Daoy (cell line): Measurements from ENCODE around the gene ACTN1. TPM values are rescaled to one million over a fixed set of nuclear protein-coding genes. Genes with fewer than 3 reads are reported as not detected.

Experiments
- DNase-seq: peaks from one replicate; pipeline ENCODE4 v3.0.0-alpha.2; 2015; ENCODE audit warnings: low read depth
- total RNA-seq: library from RNA; depleted of rRNA; stranded (reverse); fragments of >200 nt; shearing (Covaris generic); gene quantifications from 2 replicates; pipeline ENCODE4 v1.2.3, GENCODE V29; 2014

The ACTN1 gene
- total RNA-seq, 1 experiment from 2014 or later = 317 TPM

- peak; percentile 53 for DNase-seq
Observed at GRCh38 chr14:68891851-68892660, 87.0 kb downstream of the ACTN1 start.

GRCh38 chr14:68890173-68890931 lies 88.8 kb downstream of the ACTN1 start:
- no peak for DNase-seq

- no peak for DNase-seq
Observed at GRCh38 chr14:68888883-68889282, 90.2 kb downstream of the ACTN1 start.

- no peak for DNase-seq
Observed at GRCh38 chr14:68888025-68888850, 90.9 kb downstream of the ACTN1 start.

- no peak for DNase-seq
Observed at GRCh38 chr14:68886109-68886434, 93.0 kb downstream of the ACTN1 start.

- DNase-seq = no peak
Observed at GRCh38 chr14:68885226-68886108, 93.6 kb downstream of the ACTN1 start.

- DNase-seq = peak; percentile 55
Observed at GRCh38 chr14:68884031-68885030, 94.8 kb downstream of the ACTN1 start.

- no peak for DNase-seq
Observed at GRCh38 chr14:68882235-68882634, 96.9 kb downstream of the ACTN1 start.

- DNase-seq = no peak
Observed at GRCh38 chr14:68881396-68881795, 97.7 kb downstream of the ACTN1 start.

- no peak for DNase-seq
Observed at GRCh38 chr14:68880581-68881105, 98.5 kb downstream of the ACTN1 start.

- no peak for DNase-seq
Observed at GRCh38 chr14:68879841-68880575, 99.1 kb downstream of the ACTN1 start.

GRCh38 chr14:68879321-68879781 lies 99.8 kb downstream of the ACTN1 start:
- no peak for DNase-seq

- no peak for DNase-seq
Observed at GRCh38 chr14:68878908-68879307, 100.2 kb downstream of the ACTN1 start.

GRCh38 chr14:68877993-68878575 lies 101.0 kb downstream of the ACTN1 start:
- no peak for DNase-seq

GRCh38 chr14:68876976-68877375 lies 102.1 kb downstream of the ACTN1 start:
- DNase-seq = no peak

GRCh38 chr14:68874746-68875155 lies 104.4 kb downstream of the ACTN1 start:
- DNase-seq = no peak

- DNase-seq = no peak
Observed at GRCh38 chr14:68873376-68873775, 105.7 kb downstream of the ACTN1 start.

GRCh38 chr14:68871392-68871791 lies 107.7 kb downstream of the ACTN1 start:
- no peak for DNase-seq
